Smooth muscle cell (in vitro differentiated cells): Measurements from ENCODE around the gene EPN2. TPM values are rescaled to one million over a fixed set of nuclear protein-coding genes. Genes with fewer than 3 reads are reported as not detected.

Experiments
- DNase-seq: peaks from one replicate; lab custom pipeline; 2025; ENCODE audit not compliant: unreplicated experiment; lab: John Stamatoyannopoulos, UW
- H2AFZ ChIP-seq: fragments of 200-600 bp; sonication (generic); 2 replicates; pipeline ENCODE4 v1.6.0; 2016; ENCODE audit warnings: antibody characterized with exemption, low read depth, mild to moderate bottlenecking
- H3F3A ChIP-seq: fragments of 200-600 bp; sonication (generic); 2 replicates; pipeline ENCODE4 v1.6.0; 2017; ENCODE audit warnings: antibody characterized with exemption, low read depth
- H3K27ac ChIP-seq: fragments of 200-600 bp; sonication (generic); 2 replicates; pipeline ENCODE4 v1.5.1; 2016; ENCODE audit warnings: low read depth, mild to moderate bottlenecking
- H3K27me3 ChIP-seq: fragments of 200-600 bp; sonication (generic); 2 replicates; pipeline ENCODE4 v1.6.1; 2016; ENCODE audit warnings: low read depth, mild to moderate bottlenecking
- H3K36me3 ChIP-seq: fragments of 200-600 bp; sonication (generic); 2 replicates; pipeline ENCODE4 v1.5.1; 2016; ENCODE audit warnings: low read depth
- H3K4me1 ChIP-seq: fragments of 200-600 bp; sonication (generic); 2 replicates; pipeline ENCODE4 v1.5.1; 2016; ENCODE audit warnings: low read depth
- H3K4me2 ChIP-seq: fragments of 200-600 bp; sonication (generic); 2 replicates; pipeline ENCODE4 v1.6.0; 2016; ENCODE audit warnings: mild to moderate bottlenecking
- H3K4me3 ChIP-seq: fragments of 200-600 bp; sonication (generic); 2 replicates; pipeline ENCODE4 v1.5.1; 2016; ENCODE audit warnings: mild to moderate bottlenecking
- H3K79me2 ChIP-seq: fragments of 200-600 bp; sonication (generic); 2 replicates; pipeline ENCODE4 v1.6.0; 2016; ENCODE audit warnings: low read depth, mild to moderate bottlenecking
- H3K9ac ChIP-seq: fragments of 200-600 bp; sonication (generic); 2 replicates; pipeline ENCODE4 v1.6.0; 2016; ENCODE audit warnings: low read depth
- H3K9me3 ChIP-seq: fragments of 200-600 bp; sonication (generic); replicated peaks from 2 replicates; pipeline ENCODE4 v1.5.1; 2016; ENCODE audit warnings: low read depth
- H4K20me1 ChIP-seq: fragments of 200-600 bp; sonication (generic); 2 replicates; pipeline ENCODE4 v1.6.0; 2016; ENCODE audit warnings: low read depth
- CTCF ChIP-seq: fragments of 200-600 bp; sonication (generic); IDR thresholded peaks from 2 replicates; pipeline ENCODE4 v1.5.1; 2017; ENCODE audit warnings: borderline replicate concordance, mild to moderate bottlenecking, antibody characterized with exemption; ENCODE audit not compliant: insufficient read depth, poor library complexity, severe bottlenecking
- WGBS: methylation state at CpG from one replicate; pipeline ENCODE4 v1.1.7; 2016; ENCODE audit warnings: low lambda C conversion rate; 5-methylcytosine and 5-hydroxymethylcytosine counted together
- polyA plus RNA-seq: library from polyadenylated mRNA; unstranded; fragments of >200 nt; fragmentation: Nextera tagmentation; extraction: Ambion mirVana; gene quantifications from 2 replicates; pipeline ENCODE4 v1.2.1, GENCODE V29; 2016
- total RNA-seq: library from RNA; depleted of rRNA; stranded (reverse); fragments of >200 nt; gene quantifications from 2 replicates; pipeline ENCODE4 v1.2.3, GENCODE V29; 2014

The EPN2 gene
- total and polyA plus RNA-seq, 2 experiments from 2014 or later: 27.6 to 46.7 TPM

GRCh38 chr17:19363114-19363438, 125.9 kb downstream of the EPN2 start:
- 37% methylated on average over 14 of the region's 14 CpGs for WGBS

GRCh38 chr17:19363460-19364035, 126.4 kb downstream of the EPN2 start:
- Histone ChIP-seq H2AFZ (no peak overlapping the region), H3K36me3 (no peaks in the 10 kb centered on the region), H3K27me3 (no peaks in the 10 kb centered on the region), H3K9ac (no peak overlapping the region), H3K27ac (no peak overlapping the region), H3K4me1 (peaks cover 10% of the 10 kb centered on the region), H3K9me3 (no peaks in the 10 kb centered on the region), H3K79me2 (no peaks in the 10 kb centered on the region), H4K20me1 (no peaks in the 10 kb centered on the region), H3K4me3 (no peak overlapping the region), H3K4me2 (peak overlapping the region; percentile 89), H3F3A (no peaks in the 10 kb centered on the region)
- DNase-seq: no peak
- TF ChIP-seq CTCF: no peak
- 69% methylated on average over 5 of the region's 6 CpGs for WGBS

More at GRCh38 chr17:19363114-19363438, 125.9 kb downstream of the EPN2 start:
- Histone ChIP-seq H3K27ac (no peak overlapping the region), H3F3A (no peaks in the 10 kb centered on the region), H3K36me3 (no peaks in the 10 kb centered on the region), H3K79me2 (no peaks in the 10 kb centered on the region), H4K20me1 (no peaks in the 10 kb centered on the region), H2AFZ (peak overlapping the region; percentile 30), H3K4me2 (peak overlapping the region; percentile 89), H3K9ac (no peak overlapping the region), H3K4me1 (peaks cover 10% of the 10 kb centered on the region), H3K27me3 (no peaks in the 10 kb centered on the region), H3K9me3 (no peaks in the 10 kb centered on the region), H3K4me3 (peak overlapping the region; percentile 81)
- no peak for TF ChIP-seq CTCF
- no peak for DNase-seq

GRCh38 chr17:19364699-19365498, 127.7 kb downstream of the EPN2 start:
- H2AFZ ChIP-seq: no peak overlapping the region
- no peak for TF ChIP-seq CTCF
- H3F3A ChIP-seq: no peaks in the 10 kb centered on the region
- H3K36me3 ChIP-seq: no peaks in the 10 kb centered on the region
- H3K9me3 ChIP-seq: no peaks in the 10 kb centered on the region
- no peaks in the 10 kb centered on the region for H4K20me1 ChIP-seq
- no peak overlapping the region for H3K4me3 ChIP-seq
- no peaks in the 10 kb centered on the region for H3K79me2 ChIP-seq
- no peak overlapping the region for H3K9ac ChIP-seq
- H3K27me3 ChIP-seq: no peaks in the 10 kb centered on the region
- no peak overlapping the region for H3K27ac ChIP-seq
- H3K4me1 ChIP-seq: peaks cover 10% of the 10 kb centered on the region
- H3K4me2 ChIP-seq: no peak overlapping the region
- DNase-seq: no peak
- 86% methylated on average over 14 of the region's 14 CpGs for WGBS

GRCh38 chr17:19365499-19365817, 128.3 kb downstream of the EPN2 start:
- peaks cover 10% of the 10 kb centered on the region for H3K4me1 ChIP-seq
- no peak for TF ChIP-seq CTCF
- WGBS: 96% methylated on average over 4 of the region's 4 CpGs
- H3K36me3 ChIP-seq: no peaks in the 10 kb centered on the region
- no peak overlapping the region for H3K9ac ChIP-seq
- H3K79me2 ChIP-seq: no peaks in the 10 kb centered on the region
- no peaks in the 10 kb centered on the region for H3K9me3 ChIP-seq
- no peaks in the 10 kb centered on the region for H4K20me1 ChIP-seq
- no peak for DNase-seq
- no peak overlapping the region for H3K27ac ChIP-seq
- no peak overlapping the region for H3K4me3 ChIP-seq
- H3K4me2 ChIP-seq: no peak overlapping the region
- H2AFZ ChIP-seq: no peak overlapping the region
- no peaks in the 10 kb centered on the region for H3F3A ChIP-seq
- no peaks in the 10 kb centered on the region for H3K27me3 ChIP-seq
